Lung microvascular endothelial cell (primary cell): Measurements from ENCODE around the gene NSG1. TPM values are rescaled to one million over a fixed set of nuclear protein-coding genes. Genes with fewer than 3 reads are reported as not detected.
A peak's percentile ranks its signal among the peaks of the same experiment; 100 is the strongest.
"Not testable (repeated sequence)": the region's sequence is repeated elsewhere in the genome, so short reads cannot be mapped to it uniquely, and the experiment has no call there.

Experiments used
- DNase-seq, 2 donors: peaks; one replicate each; pipeline versions ENCODE4 v3.0.0 to v3.0.0-alpha.2; 2010; ENCODE audit warnings: low read depth in 2 of 2
- total RNA-seq: library from RNA; depleted of rRNA; stranded (reverse); fragments of >200 nt; gene quantifications from 2 replicates; pipeline ENCODE4 v1.2.1, GENCODE V29; 2014

Gene NSG1
- total RNA-seq, 1 donor from 2014 or later, result not detected

GRCh38 chr4:4432341-4433125, 45.6 kb downstream of the NSG1 start:
- no peak for DNase-seq

GRCh38 chr4:4433941-4434340, 47.0 kb downstream of the NSG1 start:
- no peak for DNase-seq

- DNase-seq, result no peak
Observed at GRCh38 chr4:4436244-4436823, 49.4 kb downstream of the NSG1 start.

GRCh38 chr4:4437798-4438470, 51.0 kb downstream of the NSG1 start:
- no peak for DNase-seq

- no peak for DNase-seq
Observed at GRCh38 chr4:4438891-4439290, 52.0 kb downstream of the NSG1 start.

- DNase-seq, result no peak
Observed at GRCh38 chr4:4439782-4440181, 52.9 kb downstream of the NSG1 start.

GRCh38 chr4:4440333-4441061, 53.6 kb downstream of the NSG1 start:
- no peak for DNase-seq

GRCh38 chr4:4443821-4444220, 56.9 kb downstream of the NSG1 start:
- DNase-seq, result peak in 1 of 2 donors; percentile 22

GRCh38 chr4:4446434-4446833, 59.5 kb downstream of the NSG1 start:
- DNase-seq, result no peak

- DNase-seq, result no peak
Observed at GRCh38 chr4:4455210-4455865, 68.4 kb downstream of the NSG1 start.

- DNase-seq, result peak; percentile 76 to 78
Observed at GRCh38 chr4:4456351-4456750, 69.4 kb downstream of the NSG1 start.

GRCh38 chr4:4456816-4457578, 70.1 kb downstream of the NSG1 start:
- DNase-seq, result no peak

- peak in 1 of 2 donors; percentile 67 for DNase-seq
Observed at GRCh38 chr4:4457803-4458553, 71.1 kb downstream of the NSG1 start.

- DNase-seq, result no peak
Observed at GRCh38 chr4:4459181-4459580, 72.3 kb downstream of the NSG1 start.

GRCh38 chr4:4460759-4461158, 73.9 kb downstream of the NSG1 start:
- DNase-seq, result no peak

- DNase-seq, result no peak
Observed at GRCh38 chr4:4461178-4461577, 74.3 kb downstream of the NSG1 start.

GRCh38 chr4:4461850-4462249, 74.9 kb downstream of the NSG1 start:
- no peak for DNase-seq

GRCh38 chr4:4462970-4463369, 76.1 kb downstream of the NSG1 start:
- DNase-seq, result peak; percentile 17 to 49

GRCh38 chr4:4465238-4465637, 78.3 kb downstream of the NSG1 start:
- DNase-seq, result not testable (repeated sequence)
